SK-N-SH (cell line): ENCODE data around the gene TTC39C. TPM values are rescaled to one million over a fixed set of nuclear protein-coding genes. Genes with fewer than 3 reads are reported as not detected.

ENCODE experiments used
- CTCF ChIA-PET: fragments of 300-600, 350-600 bp; formaldehyde crosslinking; extraction: SDS; loops from one replicate; lab custom pipeline; 2021; lab: Yijun Ruan, JAX
- POLR2A ChIA-PET: fragments of 350-600 bp; sonication (Branson Sonifier 250); formaldehyde crosslinking; extraction: SDS; loops from one replicate; lab custom pipeline; 2020; ENCODE audit warnings: antibody characterized with exemption, inconsistent platforms; lab: Yijun Ruan, JAX
- DNase-seq: peaks from one replicate; pipeline ENCODE4 v3.0.0; 2012
- H2AFZ ChIP-seq: fragments of 200-600 bp; sonication (generic); 2 replicates; pipeline ENCODE4 v1.8.1; 2016; ENCODE audit warnings: antibody characterized with exemption, mild to moderate bottlenecking, low read depth
- H3F3A ChIP-seq: fragments of 200-600 bp; sonication (generic); replicated peaks from 2 replicates; pipeline ENCODE3; 2016; ENCODE audit warnings: antibody characterized with exemption, mild to moderate bottlenecking; ENCODE audit not compliant: insufficient read depth
- H3K27ac ChIP-seq, 2 experiments: fragments of 200-500 bp in 1 of 2; fragments of 200-600 bp in 1 of 2; sonication (Bioruptor generic) in 1 of 2; sonication (generic), shearing (Covaris generic) in 1 of 2; 2 replicates each; pipeline versions ENCODE4 v1.5.1 to v1.6.1; 2014 to 2016; ENCODE audit warnings: low read depth in 2 of 2, inconsistent platforms in 1 of 2, low read length in 1 of 2, mild to moderate bottlenecking in 1 of 2, mixed read lengths in 1 of 2
- H3K27me3 ChIP-seq: fragments of 200-600 bp; sonication (generic), shearing (Covaris generic); 2 replicates; pipeline ENCODE4 v1.6.1; 2016; ENCODE audit warnings: mixed run types; ENCODE audit not compliant: insufficient read depth
- H3K36me3 ChIP-seq, 2 experiments: fragments of 200-500 bp in 1 of 2; fragments of 200-600 bp in 1 of 2; sonication (Bioruptor generic) in 1 of 2; sonication (generic) in 1 of 2; replicated peaks in 1 of 2; 2 replicates each; pipeline versions ENCODE3 to v1.5.1; 2014 to 2016; ENCODE audit warnings: low read length in 1 of 2, mild to moderate bottlenecking in 1 of 2; ENCODE audit not compliant: insufficient read depth in 2 of 2, control insufficient read depth in 1 of 2
- H3K4me1 ChIP-seq, 2 experiments: fragments of 200-500 bp in 1 of 2; fragments of 200-600 bp in 1 of 2; sonication (Bioruptor generic) in 1 of 2; sonication (generic), shearing (Covaris generic) in 1 of 2; 2 replicates each; pipeline versions ENCODE4 v1.5.1 to v1.6.1; 2014 to 2016; ENCODE audit warnings: low read depth in 1 of 2, low read length in 1 of 2, mixed run types in 1 of 2; ENCODE audit not compliant: insufficient read depth in 2 of 2, control insufficient read depth in 1 of 2
- H3K4me2 ChIP-seq: fragments of 200-600 bp; sonication (generic), shearing (Covaris generic); 2 replicates; pipeline ENCODE4 v1.6.1; 2017; ENCODE audit warnings: mixed run types
- H3K4me3 ChIP-seq, 2 experiments: fragments of 200-500 bp in 1 of 2; fragments of 200-600 bp in 1 of 2; sonication (Bioruptor generic) in 1 of 2; sonication (generic), shearing (Covaris generic) in 1 of 2; 2 replicates each; pipeline versions ENCODE4 v1.5.1 to v1.8.1; 2014 to 2016; ENCODE audit warnings: low read depth in 2 of 2, inconsistent platforms in 1 of 2, low read length in 1 of 2, mild to moderate bottlenecking in 1 of 2, mixed read lengths in 1 of 2, moderate library complexity in 1 of 2
- H3K79me2 ChIP-seq: fragments of 200-600 bp; sonication (generic); 2 replicates; pipeline ENCODE4 v1.8.1; 2017; ENCODE audit warnings: mild to moderate bottlenecking; ENCODE audit not compliant: insufficient read depth
- H3K9ac ChIP-seq: fragments of 200-600 bp; sonication (generic); 2 replicates; pipeline ENCODE4 v1.6.1; 2017; ENCODE audit warnings: mixed run types
- H3K9me2 ChIP-seq: fragments of 200-600 bp; sonication (generic); 2 replicates; pipeline ENCODE4 v1.6.1; 2017; ENCODE audit warnings: mixed run types
- H3K9me3 ChIP-seq: fragments of 200-600 bp; sonication (generic); 2 replicates; pipeline ENCODE4 v1.6.1; 2017; ENCODE audit warnings: mixed run types, mild to moderate bottlenecking, moderate library complexity
- H4K20me1 ChIP-seq: fragments of 200-600 bp; sonication (generic); 2 replicates; pipeline ENCODE4 v1.6.1; 2017; ENCODE audit warnings: mild to moderate bottlenecking, mixed run types; ENCODE audit not compliant: insufficient read depth
- CHD2 ChIP-seq: fragments of 150-350 bp; IDR thresholded peaks from 2 replicates; pipeline ENCODE4 v1.6.1; 2018; ENCODE audit warnings: low read length; ENCODE audit not compliant: partially characterized antibody
- CTCF ChIP-seq: fragments of 200-600 bp; sonication (generic); IDR thresholded peaks from 2 replicates; pipeline ENCODE4 v1.6.1; 2017; ENCODE audit warnings: antibody characterized with exemption, mild to moderate bottlenecking, moderate library complexity
- FOXJ3 ChIP-seq: sonication (generic); formaldehyde crosslinking; IDR thresholded peaks from 2 replicates; pipeline ENCODE4 v1.5.1; 2020; ENCODE audit warnings: mild to moderate bottlenecking, missing genetic modification reagents
- JUND ChIP-seq: IDR thresholded peaks from 2 replicates; pipeline ENCODE4 v1.4.0; 2012
- MEF2A ChIP-seq: IDR thresholded peaks from 2 replicates; pipeline ENCODE4 v1.4.0; 2012; ENCODE audit warnings: low read depth, borderline replicate concordance
- POLR2AphosphoS5 ChIP-seq: IDR thresholded peaks from 2 replicates; pipeline ENCODE4 v1.6.1; 2012; ENCODE audit warnings: low read depth, low read length
- RAD21 ChIP-seq: IDR thresholded peaks from 2 replicates; pipeline ENCODE4 v1.6.1; 2012; ENCODE audit warnings: mild to moderate bottlenecking, low read length
- SIN3A ChIP-seq: IDR thresholded peaks from 2 replicates; pipeline ENCODE4 v1.6.1; 2012; ENCODE audit warnings: low read depth, mild to moderate bottlenecking, low read length, moderate library complexity, borderline replicate concordance
- SMC3 ChIP-seq: IDR thresholded peaks from 2 replicates; pipeline ENCODE4 v1.6.1; 2012; ENCODE audit warnings: low read depth, low read length, improper control_type of control experiment
- TAF1 ChIP-seq: IDR thresholded peaks from 2 replicates; pipeline ENCODE4 v1.6.1; 2012; ENCODE audit warnings: low read depth, mild to moderate bottlenecking, low read length, moderate library complexity, borderline replicate concordance
- TCF12 ChIP-seq: IDR thresholded peaks from 2 replicates; pipeline ENCODE4 v1.4.0; 2012
- TEAD4 ChIP-seq: IDR thresholded peaks from 2 replicates; pipeline ENCODE4 v1.4.0; 2012; ENCODE audit warnings: mild to moderate bottlenecking, borderline replicate concordance; ENCODE audit not compliant: insufficient read depth
- YY1 ChIP-seq: IDR thresholded peaks from 2 replicates; pipeline ENCODE4 v1.4.0; 2012; ENCODE audit warnings: low read depth, mild to moderate bottlenecking
- ZBTB33 ChIP-seq: IDR thresholded peaks from 2 replicates; pipeline ENCODE4 v1.4.0; 2012; ENCODE audit warnings: low read depth, borderline replicate concordance
- WGBS: methylation state at CpG from one replicate; pipeline ENCODE4 v1.1.6; 2017; ENCODE audit warnings: low lambda C conversion rate; 5-methylcytosine and 5-hydroxymethylcytosine counted together
- polyA plus RNA-seq, 3 experiments: library from polyadenylated mRNA; depleted of rRNA; stranded (reverse); fragments of >200 nt; gene quantifications; 2 replicates each; pipeline ENCODE4 v1.2.3, GENCODE V29; 2012
- TF ChIP-seq, protein P1 (sequence below): IDR thresholded peaks from 2 replicates; pipeline ENCODE4 v1.4.0; 2012; ENCODE audit warnings: low read depth
- TF ChIP-seq, protein P2 (sequence below): IDR thresholded peaks from 2 replicates; pipeline ENCODE4; 2012
- TF ChIP-seq, protein P3 (sequence below): IDR thresholded peaks from 2 replicates; pipeline ENCODE4 v1.6.1; 2012; ENCODE audit warnings: mild to moderate bottlenecking, low read depth, low read length, moderate library complexity
- TF ChIP-seq, protein P4 (sequence below): fragments of 150-350 bp; IDR thresholded peaks from 2 replicates; pipeline ENCODE4 v1.6.1; 2016; ENCODE audit warnings: mild to moderate bottlenecking, low read depth, low read length

TTC39C gene
- polyA plus RNA-seq, 1 of the 3 experiments (the other 2 are of a cell fraction) = 8.6 TPM

DNA sequence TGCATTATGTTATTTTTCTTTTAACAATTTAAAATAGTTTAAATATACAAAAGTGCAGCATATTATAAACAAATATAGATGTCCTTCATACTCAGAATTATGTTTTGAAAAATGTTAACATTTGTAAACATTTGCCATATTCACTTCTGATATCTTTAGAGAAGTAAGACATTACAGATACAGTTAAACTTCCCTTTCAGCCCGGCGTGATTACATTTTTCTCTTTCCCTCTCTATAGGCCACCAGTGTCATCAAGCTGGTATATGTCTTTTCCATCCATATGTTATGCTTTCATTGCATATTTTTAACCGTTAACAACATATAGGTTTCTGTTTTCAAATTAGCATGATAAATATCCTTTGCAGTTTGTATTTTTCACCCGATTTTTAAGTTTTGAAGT, 27.1 kb downstream of the TTC39C start:
- TF ChIP-seq, protein P1, sequence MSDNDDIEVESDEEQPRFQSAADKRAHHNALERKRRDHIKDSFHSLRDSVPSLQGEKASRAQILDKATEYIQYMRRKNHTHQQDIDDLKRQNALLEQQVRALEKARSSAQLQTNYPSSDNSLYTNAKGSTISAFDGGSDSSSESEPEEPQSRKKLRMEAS = no peak
- TF ChIP-seq MEF2A = no peak
- TF ChIP-seq CHD2 = no peak
- TF ChIP-seq CTCF = no peak
- TF ChIP-seq, protein P2, sequence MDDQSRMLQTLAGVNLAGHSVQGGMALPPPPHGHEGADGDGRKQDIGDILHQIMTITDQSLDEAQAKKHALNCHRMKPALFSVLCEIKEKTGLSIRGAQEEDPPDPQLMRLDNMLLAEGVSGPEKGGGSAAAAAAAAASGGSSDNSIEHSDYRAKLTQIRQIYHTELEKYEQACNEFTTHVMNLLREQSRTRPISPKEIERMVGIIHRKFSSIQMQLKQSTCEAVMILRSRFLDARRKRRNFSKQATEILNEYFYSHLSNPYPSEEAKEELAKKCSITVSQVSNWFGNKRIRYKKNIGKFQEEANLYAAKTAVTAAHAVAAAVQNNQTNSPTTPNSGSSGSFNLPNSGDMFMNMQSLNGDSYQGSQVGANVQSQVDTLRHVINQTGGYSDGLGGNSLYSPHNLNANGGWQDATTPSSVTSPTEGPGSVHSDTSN = no peak
- no peak for TF ChIP-seq TCF12
- TF ChIP-seq JUND = no peak
- no peak for TF ChIP-seq RAD21
- TF ChIP-seq SMC3 = no peak
- TF ChIP-seq TEAD4 = no peak
- TF ChIP-seq ZBTB33 = no peak
- TF ChIP-seq, protein P3, sequence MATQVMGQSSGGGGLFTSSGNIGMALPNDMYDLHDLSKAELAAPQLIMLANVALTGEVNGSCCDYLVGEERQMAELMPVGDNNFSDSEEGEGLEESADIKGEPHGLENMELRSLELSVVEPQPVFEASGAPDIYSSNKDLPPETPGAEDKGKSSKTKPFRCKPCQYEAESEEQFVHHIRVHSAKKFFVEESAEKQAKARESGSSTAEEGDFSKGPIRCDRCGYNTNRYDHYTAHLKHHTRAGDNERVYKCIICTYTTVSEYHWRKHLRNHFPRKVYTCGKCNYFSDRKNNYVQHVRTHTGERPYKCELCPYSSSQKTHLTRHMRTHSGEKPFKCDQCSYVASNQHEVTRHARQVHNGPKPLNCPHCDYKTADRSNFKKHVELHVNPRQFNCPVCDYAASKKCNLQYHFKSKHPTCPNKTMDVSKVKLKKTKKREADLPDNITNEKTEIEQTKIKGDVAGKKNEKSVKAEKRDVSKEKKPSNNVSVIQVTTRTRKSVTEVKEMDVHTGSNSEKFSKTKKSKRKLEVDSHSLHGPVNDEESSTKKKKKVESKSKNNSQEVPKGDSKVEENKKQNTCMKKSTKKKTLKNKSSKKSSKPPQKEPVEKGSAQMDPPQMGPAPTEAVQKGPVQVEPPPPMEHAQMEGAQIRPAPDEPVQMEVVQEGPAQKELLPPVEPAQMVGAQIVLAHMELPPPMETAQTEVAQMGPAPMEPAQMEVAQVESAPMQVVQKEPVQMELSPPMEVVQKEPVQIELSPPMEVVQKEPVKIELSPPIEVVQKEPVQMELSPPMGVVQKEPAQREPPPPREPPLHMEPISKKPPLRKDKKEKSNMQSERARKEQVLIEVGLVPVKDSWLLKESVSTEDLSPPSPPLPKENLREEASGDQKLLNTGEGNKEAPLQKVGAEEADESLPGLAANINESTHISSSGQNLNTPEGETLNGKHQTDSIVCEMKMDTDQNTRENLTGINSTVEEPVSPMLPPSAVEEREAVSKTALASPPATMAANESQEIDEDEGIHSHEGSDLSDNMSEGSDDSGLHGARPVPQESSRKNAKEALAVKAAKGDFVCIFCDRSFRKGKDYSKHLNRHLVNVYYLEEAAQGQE = no peak
- no peak for TF ChIP-seq POLR2AphosphoS5
- no peak for TF ChIP-seq TAF1
- TF ChIP-seq SIN3A = no peak
- no peak for TF ChIP-seq YY1
- TF ChIP-seq FOXJ3 (CRISPR knock-in tag) = no peak
- TF ChIP-seq, protein P4, sequence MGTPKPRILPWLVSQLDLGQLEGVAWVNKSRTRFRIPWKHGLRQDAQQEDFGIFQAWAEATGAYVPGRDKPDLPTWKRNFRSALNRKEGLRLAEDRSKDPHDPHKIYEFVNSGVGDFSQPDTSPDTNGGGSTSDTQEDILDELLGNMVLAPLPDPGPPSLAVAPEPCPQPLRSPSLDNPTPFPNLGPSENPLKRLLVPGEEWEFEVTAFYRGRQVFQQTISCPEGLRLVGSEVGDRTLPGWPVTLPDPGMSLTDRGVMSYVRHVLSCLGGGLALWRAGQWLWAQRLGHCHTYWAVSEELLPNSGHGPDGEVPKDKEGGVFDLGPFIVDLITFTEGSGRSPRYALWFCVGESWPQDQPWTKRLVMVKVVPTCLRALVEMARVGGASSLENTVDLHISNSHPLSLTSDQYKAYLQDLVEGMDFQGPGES = no peak
- Histone ChIP-seq H3K9ac (no peak overlapping the region), H3K27ac (no peak overlapping the region), H3F3A (no peaks in the 10 kb centered on the region), H3K9me2 (no peaks in the 10 kb centered on the region), H4K20me1 (peaks cover 9% of the 10 kb centered on the region; the same call in 1 of the 2 replicates), H3K36me3 (no peaks in the 10 kb centered on the region), H3K27me3 (no peaks in the 10 kb centered on the region), H3K9me3 (no peaks in the 10 kb centered on the region), H3K4me1 (no peaks in the 10 kb centered on the region; a peak in 1 of 4 replicates), H3K4me3 (no peak overlapping the region), H3K4me2 (no peak overlapping the region), H3K79me2 (peaks cover 28% of the 10 kb centered on the region), H2AFZ (no peak overlapping the region)
- WGBS = 96% methylated on average over 4 of the region's 4 CpGs
- ChIA-PET POLR2A (no interaction called here), CTCF (interaction anchor here (0.6 to 0.9 kb wide), 2 partner anchors 12 to 66 kb away, joined by 3 read pairs; no protein-coding TSS in a partner anchor)
- DNase-seq = no peak
